Stimulated activated CD4-positive, alpha-beta T cell treated with anti-CD3 and anti-CD28 coated beads, Interleukin-4, amount 100 ng/mL, for 48 hours (primary cell): Measurements from ENCODE around the gene ANKH.

Experiments
- DNase-seq, 2 donors: peaks; one replicate each; pipeline ENCODE4 v3.0.0-alpha.2; 2020; ENCODE audit warnings: low read depth in 2 of 2

Gene ANKH

GRCh38 chr5:14735944-14736343, 135.6 kb downstream of the ANKH start:
- DNase-seq: no peak

- no peak for DNase-seq
Measured at GRCh38 chr5:14734396-14734795, 137.2 kb downstream of the ANKH start.

- no peak for DNase-seq
Measured at GRCh38 chr5:14733661-14734060, 137.9 kb downstream of the ANKH start.

GRCh38 chr5:14732991-14733390, 138.6 kb downstream of the ANKH start:
- no peak for DNase-seq

GRCh38 chr5:14730881-14731280, 140.7 kb downstream of the ANKH start:
- DNase-seq: no peak

GRCh38 chr5:14730466-14730865, 141.1 kb downstream of the ANKH start:
- no peak for DNase-seq

GRCh38 chr5:14729448-14730385, 141.9 kb downstream of the ANKH start:
- DNase-seq: no peak

GRCh38 chr5:14728459-14728938, 143.1 kb downstream of the ANKH start:
- no peak for DNase-seq

GRCh38 chr5:14727928-14728458, 143.6 kb downstream of the ANKH start:
- no peak for DNase-seq

- DNase-seq: peak; percentile 61 to 66
Measured at GRCh38 chr5:14727428-14727865, 144.1 kb downstream of the ANKH start.

- DNase-seq: no peak
Measured at GRCh38 chr5:14726066-14726838, 145.3 kb downstream of the ANKH start.

- no peak for DNase-seq
Measured at GRCh38 chr5:14724633-14725032, 146.9 kb downstream of the ANKH start.

GRCh38 chr5:14723701-14724132, 147.9 kb downstream of the ANKH start:
- DNase-seq: no peak

- no peak for DNase-seq
Measured at GRCh38 chr5:14722923-14723322, 148.7 kb downstream of the ANKH start.

GRCh38 chr5:14721990-14722656, 149.5 kb downstream of the ANKH start:
- no peak for DNase-seq

- no peak for DNase-seq
Measured at GRCh38 chr5:14720236-14720923, 151.2 kb downstream of the ANKH start.

GRCh38 chr5:14718778-14719177, 152.8 kb downstream of the ANKH start:
- no peak for DNase-seq

GRCh38 chr5:14716755-14717752, 154.5 kb downstream of the ANKH start:
- no peak for DNase-seq

- no peak for DNase-seq
Measured at GRCh38 chr5:14715481-14715880, 156.1 kb downstream of the ANKH start.

- no peak for DNase-seq
Measured at GRCh38 chr5:14714706-14715105, 156.9 kb downstream of the ANKH start.
